HG02884 (cell line): ENCODE results near the gene ESD.
"Not testable (repeated sequence)": the region's sequence is repeated elsewhere in the genome, so short reads cannot be mapped to it uniquely, and the experiment has no call there.

Experiments
- ATAC-seq: cut with Tn5 transposase; IDR thresholded peaks from one replicate; pipeline ENCODE4 v1.9.1; 2021; ENCODE audit warnings: mild to moderate bottlenecking, moderate library complexity; ENCODE audit not compliant: unreplicated experiment

The ESD gene

GRCh38 chr13:46796515-46797474, at the start of gene ESD:
Gene ESD, minus strand, starts transcription at chr13:46797161. Its CDS starts 5,748 bp downstream, at chr13:46791413.
- ATAC-seq = peak; percentile 88

GRCh38 chr13:46846726-46847125, 49.8 kb upstream of the ESD start:
- no peak for ATAC-seq

GRCh38 chr13:46845146-46845545, 48.2 kb upstream of the ESD start:
- no peak for ATAC-seq

- ATAC-seq = no peak
These were observed 47.5 kb upstream of the ESD start for GRCh38 chr13:46844431-46844830.

- ATAC-seq = no peak
These were observed 42.4 kb upstream of the ESD start for GRCh38 chr13:46839399-46839798.

GRCh38 chr13:46834657-46835056, 37.7 kb upstream of the ESD start:
- ATAC-seq = no peak

GRCh38 chr13:46831588-46832194, 34.7 kb upstream of the ESD start:
- no peak for ATAC-seq

GRCh38 chr13:46830405-46831005, 33.5 kb upstream of the ESD start:
- no peak for ATAC-seq

- ATAC-seq = no peak
These were observed 25.6 kb upstream of the ESD start for GRCh38 chr13:46822551-46822950.

GRCh38 chr13:46817838-46818476, 21.0 kb upstream of the ESD start:
- no peak for ATAC-seq

- no peak for ATAC-seq
These were observed 20.1 kb upstream of the ESD start for GRCh38 chr13:46817095-46817494.

- no peak for ATAC-seq
These were observed 19.4 kb upstream of the ESD start for GRCh38 chr13:46816371-46816770.

- no peak for ATAC-seq
These were observed 15.4 kb upstream of the ESD start for GRCh38 chr13:46812301-46812797.

- no peak for ATAC-seq
These were observed 13.5 kb upstream of the ESD start for GRCh38 chr13:46810440-46810839.

- not testable (repeated sequence) for ATAC-seq
These were observed 8.0 kb upstream of the ESD start for GRCh38 chr13:46804921-46805320.

GRCh38 chr13:46804391-46804815, 7.4 kb upstream of the ESD start:
- no peak for ATAC-seq

- no peak for ATAC-seq
These were observed 6.6 kb upstream of the ESD start for GRCh38 chr13:46803586-46803985.

- ATAC-seq = no peak
These were observed 4.9 kb upstream of the ESD start for GRCh38 chr13:46801858-46802257.

- ATAC-seq = no peak
These were observed 2.2 kb upstream of the ESD start for GRCh38 chr13:46799139-46799538.

- ATAC-seq = no peak
These were observed 708 bp upstream of the ESD start for GRCh38 chr13:46797501-46798237.
